K562 (cell line): Measurements from ENCODE around the gene CARF. TPM values are rescaled to one million over a fixed set of nuclear protein-coding genes. Genes with fewer than 3 reads are reported as not detected.

Source experiments
- CTBP1 ChIP-seq: fragments of 450-650 bp; IDR thresholded peaks from 2 replicates; pipeline ENCODE4 v1.6.1; 2016; ENCODE audit warnings: borderline replicate concordance
- FIP1L1 ChIP-seq: fragments of 200-400 bp; formaldehyde crosslinking; IDR thresholded peaks from 2 replicates; pipeline ENCODE4 v1.6.1; 2018; ENCODE audit warnings: mild to moderate bottlenecking, low read depth, low read length; ENCODE audit not compliant: poor library complexity, severe bottlenecking
- HNRNPK ChIP-seq: fragments of 200-400 bp; formaldehyde crosslinking; IDR thresholded peaks from one replicate; pipeline ENCODE4 v1.6.1; 2018; ENCODE audit warnings: mild to moderate bottlenecking, low read depth, low read length; ENCODE audit not compliant: poor library complexity, severe bottlenecking
- RBFOX2 ChIP-seq: fragments of 200-400 bp; formaldehyde crosslinking; IDR thresholded peaks from 2 replicates; pipeline ENCODE4 v1.6.1; 2017; ENCODE audit warnings: low read depth, mild to moderate bottlenecking, low read length, moderate library complexity
- RFX1 ChIP-seq: fragments of 450-650 bp; IDR thresholded peaks from 2 replicates; pipeline ENCODE4 v1.6.1; 2016; ENCODE audit warnings: mild to moderate bottlenecking, moderate library complexity
- polyA plus RNA-seq, 8 experiments: library from polyadenylated mRNA; depleted of rRNA in 4 of 8; stranded (reverse) in 5 of 8; unstranded in 3 of 8; fragments of >200 nt; fragmentation: Nextera tagmentation in 2 of 8; fragmentation: Illumina TruSeq in 1 of 8; extraction: Ambion mirVana in 2 of 8; extraction: Trizol in 1 of 8; gene quantifications; 2 replicates each; pipeline versions ENCODE4 v1.2.1 to v1.2.3, GENCODE V29; 2011 to 2014; ENCODE audit warnings: inconsistent platforms in 1 of 8, missing spikeins in 1 of 8
- total RNA-seq, 7 experiments: library from RNA; depleted of rRNA in 6 of 7; stranded (reverse); fragments of >200 nt in 6 of 7; fragmentation: Illumina TruSeq in 2 of 7; extraction: Trizol in 2 of 7; gene quantifications; 2 replicates each; pipeline versions ENCODE4 v1.2.1 to v1.2.3, GENCODE V29; 2011 to 2021; ENCODE audit warnings: low replicate concordance in 1 of 7
- TF ChIP-seq, protein P1 (sequence below): sonication (generic); formaldehyde crosslinking; IDR thresholded peaks from 2 replicates; pipeline ENCODE4 v1.8.0; 2022; ENCODE audit warnings: mild to moderate bottlenecking, missing genetic modification reagents
- TF ChIP-seq, protein P2 (sequence below): fragments of 200-800 bp; sonication (Bioruptor generic); IDR thresholded peaks from 2 replicates; pipeline ENCODE4 v1.6.1; 2017; ENCODE audit warnings: missing genetic modification characterization, missing compliant biosample characterization
- TF ChIP-seq, protein P3 (sequence below): fragments of 450-650 bp; IDR thresholded peaks from 2 replicates; pipeline ENCODE4 v1.6.1; 2016; ENCODE audit warnings: low read depth
- TF ChIP-seq, protein P4 (sequence below): fragments of 250-450 bp; sonication (Bioruptor Pico); IDR thresholded peaks from 2 replicates; pipeline ENCODE4 v1.8.0; 2022; ENCODE audit warnings: moderate library complexity, mild to moderate bottlenecking, inconsistent platforms

Gene CARF
- total and polyA plus RNA-seq, 9 of the 15 experiments (the other 6 are each of a cell fraction or from before 2014, with no cell fraction given): 0.31 to 4.2 (median 1.2) TPM

DNA sequence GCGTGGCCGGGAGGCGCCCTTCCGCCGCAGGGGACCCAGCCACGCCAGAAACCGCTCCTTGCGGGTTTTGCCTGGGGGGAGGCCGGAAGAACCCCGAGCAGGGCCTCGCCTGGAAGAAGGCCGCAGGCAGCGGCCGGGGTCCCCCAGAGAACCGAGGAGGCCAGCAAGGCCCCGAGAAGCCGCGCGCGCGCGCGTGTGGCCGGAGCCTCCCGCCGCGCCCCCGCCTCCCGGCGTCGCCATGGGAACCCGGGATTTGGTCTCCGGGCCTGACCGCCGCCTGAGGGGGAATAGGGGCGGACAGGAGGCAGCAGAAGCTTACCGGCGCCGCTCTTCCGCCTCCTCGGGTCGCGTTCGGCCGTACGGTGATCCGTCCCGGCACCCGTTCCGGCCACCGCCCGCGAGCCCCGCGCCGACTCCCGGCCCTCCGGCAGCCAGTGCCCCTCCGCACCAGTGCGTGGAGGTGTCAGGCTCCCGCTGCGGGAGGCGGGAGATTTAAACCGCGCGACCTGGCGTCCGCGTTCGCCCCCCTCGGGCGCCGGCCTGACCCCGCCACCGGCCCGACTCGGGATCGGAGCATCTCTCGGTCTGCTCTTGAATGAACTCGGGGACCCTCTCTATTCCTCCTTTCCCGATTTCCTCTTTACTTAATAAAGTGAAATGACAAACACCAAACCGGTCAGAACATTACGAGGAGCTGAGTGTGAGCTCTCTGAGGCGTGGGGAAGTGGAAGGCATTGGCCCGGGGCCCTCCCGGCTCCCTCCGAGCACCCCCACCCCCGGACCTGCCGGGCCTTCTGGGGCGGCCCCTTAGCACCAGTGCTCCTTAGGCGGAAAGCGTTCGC, 40.6 kb upstream of the CARF start, which contains the start of gene ICA1L (continued):
- TF ChIP-seq, protein P1, sequence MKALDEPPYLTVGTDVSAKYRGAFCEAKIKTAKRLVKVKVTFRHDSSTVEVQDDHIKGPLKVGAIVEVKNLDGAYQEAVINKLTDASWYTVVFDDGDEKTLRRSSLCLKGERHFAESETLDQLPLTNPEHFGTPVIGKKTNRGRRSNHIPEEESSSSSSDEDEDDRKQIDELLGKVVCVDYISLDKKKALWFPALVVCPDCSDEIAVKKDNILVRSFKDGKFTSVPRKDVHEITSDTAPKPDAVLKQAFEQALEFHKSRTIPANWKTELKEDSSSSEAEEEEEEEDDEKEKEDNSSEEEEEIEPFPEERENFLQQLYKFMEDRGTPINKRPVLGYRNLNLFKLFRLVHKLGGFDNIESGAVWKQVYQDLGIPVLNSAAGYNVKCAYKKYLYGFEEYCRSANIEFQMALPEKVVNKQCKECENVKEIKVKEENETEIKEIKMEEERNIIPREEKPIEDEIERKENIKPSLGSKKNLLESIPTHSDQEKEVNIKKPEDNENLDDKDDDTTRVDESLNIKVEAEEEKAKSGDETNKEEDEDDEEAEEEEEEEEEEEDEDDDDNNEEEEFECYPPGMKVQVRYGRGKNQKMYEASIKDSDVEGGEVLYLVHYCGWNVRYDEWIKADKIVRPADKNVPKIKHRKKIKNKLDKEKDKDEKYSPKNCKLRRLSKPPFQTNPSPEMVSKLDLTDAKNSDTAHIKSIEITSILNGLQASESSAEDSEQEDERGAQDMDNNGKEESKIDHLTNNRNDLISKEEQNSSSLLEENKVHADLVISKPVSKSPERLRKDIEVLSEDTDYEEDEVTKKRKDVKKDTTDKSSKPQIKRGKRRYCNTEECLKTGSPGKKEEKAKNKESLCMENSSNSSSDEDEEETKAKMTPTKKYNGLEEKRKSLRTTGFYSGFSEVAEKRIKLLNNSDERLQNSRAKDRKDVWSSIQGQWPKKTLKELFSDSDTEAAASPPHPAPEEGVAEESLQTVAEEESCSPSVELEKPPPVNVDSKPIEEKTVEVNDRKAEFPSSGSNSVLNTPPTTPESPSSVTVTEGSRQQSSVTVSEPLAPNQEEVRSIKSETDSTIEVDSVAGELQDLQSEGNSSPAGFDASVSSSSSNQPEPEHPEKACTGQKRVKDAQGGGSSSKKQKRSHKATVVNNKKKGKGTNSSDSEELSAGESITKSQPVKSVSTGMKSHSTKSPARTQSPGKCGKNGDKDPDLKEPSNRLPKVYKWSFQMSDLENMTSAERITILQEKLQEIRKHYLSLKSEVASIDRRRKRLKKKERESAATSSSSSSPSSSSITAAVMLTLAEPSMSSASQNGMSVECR: peak; percentile 72; the same call in 1 of the 2 replicates
- TF ChIP-seq, protein P2, sequence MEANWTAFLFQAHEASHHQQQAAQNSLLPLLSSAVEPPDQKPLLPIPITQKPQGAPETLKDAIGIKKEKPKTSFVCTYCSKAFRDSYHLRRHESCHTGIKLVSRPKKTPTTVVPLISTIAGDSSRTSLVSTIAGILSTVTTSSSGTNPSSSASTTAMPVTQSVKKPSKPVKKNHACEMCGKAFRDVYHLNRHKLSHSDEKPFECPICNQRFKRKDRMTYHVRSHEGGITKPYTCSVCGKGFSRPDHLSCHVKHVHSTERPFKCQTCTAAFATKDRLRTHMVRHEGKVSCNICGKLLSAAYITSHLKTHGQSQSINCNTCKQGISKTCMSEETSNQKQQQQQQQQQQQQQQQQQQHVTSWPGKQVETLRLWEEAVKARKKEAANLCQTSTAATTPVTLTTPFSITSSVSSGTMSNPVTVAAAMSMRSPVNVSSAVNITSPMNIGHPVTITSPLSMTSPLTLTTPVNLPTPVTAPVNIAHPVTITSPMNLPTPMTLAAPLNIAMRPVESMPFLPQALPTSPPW (CRISPR knock-in tag): peak; percentile 38
- TF ChIP-seq FIP1L1 (peak; percentile 30), CTBP1 (peak; percentile 59), RBFOX2 (peak; percentile 73), RFX1 (peak; percentile 86), HNRNPK (no peak)
- TF ChIP-seq, protein P3, sequence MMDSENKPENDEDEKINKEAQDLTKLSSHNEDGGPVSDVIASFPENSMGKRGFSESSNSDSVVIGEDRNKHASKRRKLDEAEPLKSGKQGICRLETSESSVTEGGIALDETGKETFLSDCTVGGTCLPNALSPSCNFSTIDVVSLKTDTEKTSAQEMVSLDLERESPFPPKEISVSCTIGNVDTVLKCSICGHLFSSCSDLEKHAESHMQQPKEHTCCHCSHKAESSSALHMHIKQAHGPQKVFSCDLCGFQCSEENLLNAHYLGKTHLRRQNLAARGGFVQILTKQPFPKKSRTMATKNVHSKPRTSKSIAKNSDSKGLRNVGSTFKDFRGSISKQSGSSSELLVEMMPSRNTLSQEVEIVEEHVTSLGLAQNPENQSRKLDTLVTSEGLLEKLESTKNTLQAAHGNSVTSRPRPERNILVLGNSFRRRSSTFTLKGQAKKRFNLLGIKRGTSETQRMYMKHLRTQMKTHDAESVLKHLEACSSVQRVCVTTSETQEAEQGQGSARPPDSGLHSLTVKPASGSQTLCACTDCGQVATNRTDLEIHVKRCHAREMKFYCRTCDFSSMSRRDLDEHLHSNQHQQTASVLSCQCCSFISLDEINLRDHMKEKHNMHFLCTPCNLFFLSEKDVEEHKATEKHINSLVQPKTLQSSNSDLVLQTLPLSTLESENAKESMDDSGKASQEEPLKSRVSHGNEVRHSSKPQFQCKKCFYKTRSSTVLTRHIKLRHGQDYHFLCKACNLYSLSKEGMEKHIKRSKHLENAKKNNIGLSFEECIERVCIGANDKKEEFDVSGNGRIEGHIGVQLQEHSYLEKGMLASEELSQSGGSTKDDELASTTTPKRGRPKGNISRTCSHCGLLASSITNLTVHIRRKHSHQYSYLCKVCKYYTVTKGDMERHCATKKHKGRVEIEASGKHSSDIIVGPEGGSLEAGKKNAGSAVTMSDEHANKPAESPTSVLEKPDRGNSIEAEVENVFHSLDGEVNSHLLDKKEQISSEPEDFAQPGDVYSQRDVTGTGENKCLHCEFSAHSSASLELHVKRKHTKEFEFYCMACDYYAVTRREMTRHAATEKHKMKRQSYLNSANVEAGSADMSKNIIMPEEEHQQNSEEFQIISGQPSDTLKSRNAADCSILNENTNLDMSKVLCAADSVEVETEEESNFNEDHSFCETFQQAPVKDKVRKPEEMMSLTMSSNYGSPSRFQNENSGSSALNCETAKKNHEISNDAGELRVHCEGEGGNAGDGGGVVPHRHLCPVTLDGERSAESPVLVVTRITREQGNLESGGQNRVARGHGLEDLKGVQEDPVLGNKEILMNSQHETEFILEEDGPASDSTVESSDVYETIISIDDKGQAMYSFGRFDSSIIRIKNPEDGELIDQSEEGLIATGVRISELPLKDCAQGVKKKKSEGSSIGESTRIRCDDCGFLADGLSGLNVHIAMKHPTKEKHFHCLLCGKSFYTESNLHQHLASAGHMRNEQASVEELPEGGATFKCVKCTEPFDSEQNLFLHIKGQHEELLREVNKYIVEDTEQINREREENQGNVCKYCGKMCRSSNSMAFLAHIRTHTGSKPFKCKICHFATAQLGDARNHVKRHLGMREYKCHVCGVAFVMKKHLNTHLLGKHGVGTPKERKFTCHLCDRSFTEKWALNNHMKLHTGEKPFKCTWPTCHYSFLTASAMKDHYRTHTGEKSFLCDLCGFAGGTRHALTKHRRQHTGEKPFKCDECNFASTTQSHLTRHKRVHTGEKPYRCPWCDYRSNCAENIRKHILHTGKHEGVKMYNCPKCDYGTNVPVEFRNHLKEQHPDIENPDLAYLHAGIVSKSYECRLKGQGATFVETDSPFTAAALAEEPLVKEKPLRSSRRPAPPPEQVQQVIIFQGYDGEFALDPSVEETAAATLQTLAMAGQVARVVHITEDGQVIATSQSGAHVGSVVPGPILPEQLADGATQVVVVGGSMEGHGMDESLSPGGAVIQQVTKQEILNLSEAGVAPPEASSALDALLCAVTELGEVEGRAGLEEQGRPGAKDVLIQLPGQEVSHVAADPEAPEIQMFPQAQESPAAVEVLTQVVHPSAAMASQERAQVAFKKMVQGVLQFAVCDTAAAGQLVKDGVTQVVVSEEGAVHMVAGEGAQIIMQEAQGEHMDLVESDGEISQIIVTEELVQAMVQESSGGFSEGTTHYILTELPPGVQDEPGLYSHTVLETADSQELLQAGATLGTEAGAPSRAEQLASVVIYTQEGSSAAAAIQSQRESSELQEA: peak; percentile 82
- TF ChIP-seq, protein P4, sequence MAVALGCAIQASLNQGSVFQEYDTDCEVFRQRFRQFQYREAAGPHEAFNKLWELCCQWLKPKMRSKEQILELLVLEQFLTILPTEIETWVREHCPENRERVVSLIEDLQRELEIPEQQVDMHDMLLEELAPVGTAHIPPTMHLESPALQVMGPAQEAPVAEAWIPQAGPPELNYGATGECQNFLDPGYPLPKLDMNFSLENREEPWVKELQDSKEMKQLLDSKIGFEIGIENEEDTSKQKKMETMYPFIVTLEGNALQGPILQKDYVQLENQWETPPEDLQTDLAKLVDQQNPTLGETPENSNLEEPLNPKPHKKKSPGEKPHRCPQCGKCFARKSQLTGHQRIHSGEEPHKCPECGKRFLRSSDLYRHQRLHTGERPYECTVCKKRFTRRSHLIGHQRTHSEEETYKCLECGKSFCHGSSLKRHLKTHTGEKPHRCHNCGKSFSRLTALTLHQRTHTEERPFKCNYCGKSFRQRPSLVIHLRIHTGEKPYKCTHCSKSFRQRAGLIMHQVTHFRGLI: no peak
